ENCODE data around the gene GPAT2.
"Not testable (repeated sequence)": the region's sequence is repeated elsewhere in the genome, so short reads cannot be mapped to it uniquely, and the experiment has no call there.

DNA sequence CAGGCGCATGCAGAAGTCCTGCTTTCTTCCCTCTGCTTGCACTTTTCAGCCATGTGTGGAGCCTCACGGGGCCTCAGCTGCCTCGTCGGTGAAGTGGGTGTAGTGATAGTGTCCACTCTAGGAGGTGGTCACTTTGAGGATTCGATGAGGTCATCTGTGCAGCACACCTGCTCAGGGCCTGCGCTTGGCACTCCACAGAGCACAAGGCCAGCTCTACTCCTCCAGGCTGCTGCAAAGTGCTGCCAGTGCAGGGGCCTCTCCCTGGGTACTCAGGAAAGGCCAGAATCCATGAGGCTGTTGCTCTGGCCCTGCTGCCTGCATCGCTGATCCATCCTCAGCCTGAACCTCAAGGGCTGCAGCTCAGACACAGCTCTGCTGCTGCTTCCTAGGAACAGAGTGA is 31.8 kb upstream of the GPAT2 start:
- TF ChIP-seq POLR2A (IDR thresholded peaks at IDR 0.05; ENCODE audit: extremely low read depth, insufficient read length); MYC (IDR thresholded peaks at IDR 0.05; ENCODE audit: low read depth, low read length): not testable (repeated sequence)
- TF ChIP-seq, protein P1, sequence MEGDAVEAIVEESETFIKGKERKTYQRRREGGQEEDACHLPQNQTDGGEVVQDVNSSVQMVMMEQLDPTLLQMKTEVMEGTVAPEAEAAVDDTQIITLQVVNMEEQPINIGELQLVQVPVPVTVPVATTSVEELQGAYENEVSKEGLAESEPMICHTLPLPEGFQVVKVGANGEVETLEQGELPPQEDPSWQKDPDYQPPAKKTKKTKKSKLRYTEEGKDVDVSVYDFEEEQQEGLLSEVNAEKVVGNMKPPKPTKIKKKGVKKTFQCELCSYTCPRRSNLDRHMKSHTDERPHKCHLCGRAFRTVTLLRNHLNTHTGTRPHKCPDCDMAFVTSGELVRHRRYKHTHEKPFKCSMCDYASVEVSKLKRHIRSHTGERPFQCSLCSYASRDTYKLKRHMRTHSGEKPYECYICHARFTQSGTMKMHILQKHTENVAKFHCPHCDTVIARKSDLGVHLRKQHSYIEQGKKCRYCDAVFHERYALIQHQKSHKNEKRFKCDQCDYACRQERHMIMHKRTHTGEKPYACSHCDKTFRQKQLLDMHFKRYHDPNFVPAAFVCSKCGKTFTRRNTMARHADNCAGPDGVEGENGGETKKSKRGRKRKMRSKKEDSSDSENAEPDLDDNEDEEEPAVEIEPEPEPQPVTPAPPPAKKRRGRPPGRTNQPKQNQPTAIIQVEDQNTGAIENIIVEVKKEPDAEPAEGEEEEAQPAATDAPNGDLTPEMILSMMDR (IDR thresholded peaks at IDR 0.05; ENCODE audit: low read depth, low read length): not testable (repeated sequence)
- TF ChIP-seq, protein P2, sequence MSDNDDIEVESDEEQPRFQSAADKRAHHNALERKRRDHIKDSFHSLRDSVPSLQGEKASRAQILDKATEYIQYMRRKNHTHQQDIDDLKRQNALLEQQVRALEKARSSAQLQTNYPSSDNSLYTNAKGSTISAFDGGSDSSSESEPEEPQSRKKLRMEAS (IDR thresholded peaks at IDR 0.05; ENCODE audit: low read depth, low read length): not testable (repeated sequence)

All from NB4 (cell line).